GM21390 (cell line): ENCODE results near the gene DGKE.

Experiments used
- ATAC-seq: cut with Tn5 transposase; IDR thresholded peaks from one replicate; pipeline ENCODE4 v1.9.1; 2021; ENCODE audit not compliant: unreplicated experiment

Gene DGKE

GRCh38 chr17:56845934-56846333 is 12.0 kb downstream of the DGKE start:
- ATAC-seq, result peak; percentile 67

- no peak for ATAC-seq
These were observed 13.2 kb downstream of the DGKE start for GRCh38 chr17:56847106-56847505.

GRCh38 chr17:56849131-56849530 is 15.2 kb downstream of the DGKE start:
- ATAC-seq, result no peak

GRCh38 chr17:56850591-56850990 is 16.6 kb downstream of the DGKE start:
- no peak for ATAC-seq

GRCh38 chr17:56851008-56851407 is 17.1 kb downstream of the DGKE start:
- no peak for ATAC-seq

- ATAC-seq, result no peak
These were observed 27.9 kb downstream of the DGKE start for GRCh38 chr17:56861899-56862298.

GRCh38 chr17:56863974-56864373 is 30.0 kb downstream of the DGKE start:
- ATAC-seq, result no peak

- no peak for ATAC-seq
These were observed 32.1 kb downstream of the DGKE start for GRCh38 chr17:56866076-56866475.

- no peak for ATAC-seq
These were observed 32.5 kb downstream of the DGKE start for GRCh38 chr17:56866496-56866895.

GRCh38 chr17:56867948-56868376 is 34.0 kb downstream of the DGKE start:
- ATAC-seq, result no peak

GRCh38 chr17:56868716-56869115 is 34.8 kb downstream of the DGKE start:
- ATAC-seq, result no peak

- ATAC-seq, result peak; percentile 78
These were observed 36.2 kb downstream of the DGKE start for GRCh38 chr17:56870081-56870651.

- ATAC-seq, result no peak
These were observed 42.8 kb downstream of the DGKE start for GRCh38 chr17:56876766-56877179.

- no peak for ATAC-seq
These were observed 45.3 kb downstream of the DGKE start for GRCh38 chr17:56879280-56879679.

- ATAC-seq, result no peak
These were observed 46.2 kb downstream of the DGKE start for GRCh38 chr17:56880133-56880532.

GRCh38 chr17:56880571-56880970 is 46.6 kb downstream of the DGKE start:
- no peak for ATAC-seq

GRCh38 chr17:56881685-56882295 is 47.8 kb downstream of the DGKE start:
- no peak for ATAC-seq

- ATAC-seq, result no peak
These were observed 49.7 kb downstream of the DGKE start for GRCh38 chr17:56883616-56884015.

GRCh38 chr17:56884483-56885311 is 50.7 kb downstream of the DGKE start:
- ATAC-seq, result no peak

GRCh38 chr17:56885312-56885657 is 51.3 kb downstream of the DGKE start:
- no peak for ATAC-seq

GRCh38 chr17:56886288-56886731 is 52.4 kb downstream of the DGKE start:
- no peak for ATAC-seq

- ATAC-seq, result no peak
These were observed 53.2 kb downstream of the DGKE start for GRCh38 chr17:56887105-56887504.
